GM06990 (cell line): ENCODE data around the gene TNC.

Source experiments
- DNase-seq: peaks from one replicate; pipeline ENCODE4 v3.0.0-alpha.2; 2011; ENCODE audit not compliant: insufficient read length; ENCODE audit errors: extremely low read depth
- H3K27me3 ChIP-seq: replicated peaks from 2 replicates; pipeline ENCODE4 v1.6.0; 2011; ENCODE audit warnings: low read length; ENCODE audit not compliant: control insufficient read depth, insufficient read depth
- H3K36me3 ChIP-seq: 2 replicates; pipeline ENCODE4 v1.5.1; 2011; ENCODE audit warnings: low read length; ENCODE audit not compliant: control insufficient read depth, insufficient read depth
- H3K4me3 ChIP-seq: replicated peaks from 2 replicates; pipeline ENCODE4 v1.5.1; 2011; ENCODE audit warnings: low read depth, mild to moderate bottlenecking, control low read depth, low read length
- TF ChIP-seq, protein P1 (sequence below): IDR thresholded peaks from 2 replicates; pipeline ENCODE4 v1.5.1; 2011; ENCODE audit warnings: low read length, control low read depth, mild to moderate bottlenecking, inconsistent platforms; ENCODE audit not compliant: insufficient read depth, poor library complexity, severe bottlenecking

The TNC gene

DNA sequence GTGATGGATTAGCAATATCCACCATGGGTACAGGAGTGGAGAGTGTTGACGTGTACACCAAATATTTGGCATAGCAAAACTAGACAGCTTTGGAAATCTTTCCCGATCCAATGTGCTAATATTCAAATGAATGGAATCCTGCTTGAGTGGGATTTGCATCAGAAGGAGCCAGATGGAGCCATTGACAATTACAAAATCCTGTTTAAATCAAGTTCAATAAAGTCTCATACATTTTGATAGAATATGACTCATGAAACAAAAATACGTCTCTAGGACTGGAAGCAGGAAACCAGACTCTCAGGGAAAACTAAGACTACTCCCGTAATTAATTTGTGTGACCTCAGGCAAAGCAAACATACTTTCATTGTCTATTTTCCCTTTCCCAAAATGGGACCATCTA, 13.0 kb downstream of the TNC start:
- no peak overlapping the region for H3K4me3 ChIP-seq
- no peaks in the 10 kb centered on the region for H3K27me3 ChIP-seq
- H3K36me3 ChIP-seq = no peaks in the 10 kb centered on the region
- DNase-seq = no peak
- TF ChIP-seq, protein P1, sequence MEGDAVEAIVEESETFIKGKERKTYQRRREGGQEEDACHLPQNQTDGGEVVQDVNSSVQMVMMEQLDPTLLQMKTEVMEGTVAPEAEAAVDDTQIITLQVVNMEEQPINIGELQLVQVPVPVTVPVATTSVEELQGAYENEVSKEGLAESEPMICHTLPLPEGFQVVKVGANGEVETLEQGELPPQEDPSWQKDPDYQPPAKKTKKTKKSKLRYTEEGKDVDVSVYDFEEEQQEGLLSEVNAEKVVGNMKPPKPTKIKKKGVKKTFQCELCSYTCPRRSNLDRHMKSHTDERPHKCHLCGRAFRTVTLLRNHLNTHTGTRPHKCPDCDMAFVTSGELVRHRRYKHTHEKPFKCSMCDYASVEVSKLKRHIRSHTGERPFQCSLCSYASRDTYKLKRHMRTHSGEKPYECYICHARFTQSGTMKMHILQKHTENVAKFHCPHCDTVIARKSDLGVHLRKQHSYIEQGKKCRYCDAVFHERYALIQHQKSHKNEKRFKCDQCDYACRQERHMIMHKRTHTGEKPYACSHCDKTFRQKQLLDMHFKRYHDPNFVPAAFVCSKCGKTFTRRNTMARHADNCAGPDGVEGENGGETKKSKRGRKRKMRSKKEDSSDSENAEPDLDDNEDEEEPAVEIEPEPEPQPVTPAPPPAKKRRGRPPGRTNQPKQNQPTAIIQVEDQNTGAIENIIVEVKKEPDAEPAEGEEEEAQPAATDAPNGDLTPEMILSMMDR = no peak

DNA sequence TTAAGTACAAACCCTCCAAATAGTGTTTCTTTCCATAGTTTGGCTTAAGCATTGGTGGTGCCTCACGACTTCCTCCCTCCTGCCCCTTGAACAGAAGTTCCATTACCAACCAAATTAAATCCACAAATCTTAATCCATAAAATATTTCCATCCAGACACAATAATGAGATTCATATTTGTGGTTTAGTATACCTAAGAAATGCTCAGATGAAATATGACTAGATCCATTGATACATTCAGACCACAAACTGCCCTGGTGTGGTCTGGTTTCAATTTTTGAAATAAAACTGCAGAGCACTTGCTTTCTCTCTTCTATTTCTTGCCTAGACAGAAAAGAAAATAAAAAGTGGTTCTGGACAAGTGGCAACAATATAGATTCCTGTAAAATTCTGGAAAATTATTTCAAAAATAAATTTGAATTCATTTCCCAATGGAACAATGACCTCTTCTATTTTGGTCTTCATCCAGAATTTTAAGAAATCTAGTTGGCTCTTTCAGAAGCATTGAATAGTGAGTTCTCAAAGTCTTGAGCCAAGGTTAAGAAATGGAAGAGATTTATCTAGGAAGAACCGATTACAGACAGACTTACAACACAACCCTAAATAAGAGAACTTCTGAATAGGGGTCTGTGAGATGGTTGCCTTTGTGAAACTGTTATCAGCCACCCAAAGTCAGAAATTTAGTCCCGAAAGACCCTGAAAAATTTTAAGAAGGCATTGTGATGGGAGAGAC, 14.0 kb downstream of the TNC start:
- no peak overlapping the region for H3K4me3 ChIP-seq
- DNase-seq = no peak
- no peaks in the 10 kb centered on the region for H3K36me3 ChIP-seq
- TF ChIP-seq, protein P1 = no peak
- H3K27me3 ChIP-seq = no peaks in the 10 kb centered on the region

DNA sequence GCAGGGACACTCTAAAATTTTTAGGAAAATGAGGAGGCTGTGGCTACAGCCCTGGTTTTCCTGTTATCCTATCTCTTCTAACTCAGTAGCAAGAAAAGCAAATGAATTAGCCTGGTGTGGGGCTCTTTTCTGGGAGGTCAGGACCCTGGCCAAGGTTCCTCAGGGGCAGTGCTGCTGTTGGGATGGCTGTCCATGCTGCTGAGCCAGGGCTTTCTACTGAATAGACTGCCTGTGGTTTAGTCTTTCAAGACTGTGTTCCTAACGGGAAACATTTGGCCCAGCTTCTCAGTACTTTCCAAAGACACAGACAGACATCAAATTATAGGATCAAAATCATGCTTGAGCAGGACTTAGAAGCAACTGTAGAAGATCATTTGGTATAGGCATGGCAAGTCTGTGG, 18.1 kb downstream of the TNC start:
- Histone ChIP-seq H3K36me3 (no peaks in the 10 kb centered on the region), H3K27me3 (no peaks in the 10 kb centered on the region), H3K4me3 (no peak overlapping the region)
- no peak for DNase-seq
- TF ChIP-seq, protein P1 = no peak

DNA sequence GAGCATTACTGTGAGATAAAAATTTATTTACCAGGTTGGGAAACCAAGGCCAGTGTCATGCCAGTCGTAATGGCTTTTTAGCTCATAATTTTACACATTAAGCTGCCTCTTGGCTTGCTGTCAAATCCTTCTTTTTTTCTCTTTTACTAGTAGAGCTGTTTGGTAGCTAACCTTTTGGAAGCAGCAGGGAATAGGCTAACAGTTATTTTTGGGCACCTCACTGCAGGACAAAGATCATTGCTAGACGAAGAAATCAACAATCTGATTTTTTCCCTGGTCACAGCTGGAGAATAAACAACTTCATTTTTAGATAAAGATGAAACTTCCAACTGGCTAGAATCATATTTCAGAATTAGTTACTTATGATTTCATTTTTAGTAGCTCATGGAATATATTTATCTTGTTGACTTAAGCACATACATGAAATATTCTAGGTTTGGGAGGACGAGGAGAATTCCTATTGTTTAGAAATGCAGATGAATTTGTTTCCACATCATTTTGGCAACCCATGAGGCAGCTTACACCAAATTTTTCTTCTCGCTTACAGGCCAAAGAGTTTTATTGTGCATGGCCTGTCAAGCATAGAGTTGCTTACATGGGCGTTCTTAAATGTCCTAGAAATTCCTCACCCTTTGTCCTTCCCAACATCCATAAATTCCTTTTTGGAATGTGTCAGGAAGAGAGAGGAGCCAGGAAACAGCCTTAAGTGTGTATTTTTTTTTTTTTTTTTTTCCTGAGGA, 19.6 kb downstream of the TNC start:
- Histone ChIP-seq H3K4me3 (no peak overlapping the region), H3K36me3 (no peaks in the 10 kb centered on the region), H3K27me3 (no peaks in the 10 kb centered on the region)
- TF ChIP-seq, protein P1 = no peak
- DNase-seq = no peak

DNA sequence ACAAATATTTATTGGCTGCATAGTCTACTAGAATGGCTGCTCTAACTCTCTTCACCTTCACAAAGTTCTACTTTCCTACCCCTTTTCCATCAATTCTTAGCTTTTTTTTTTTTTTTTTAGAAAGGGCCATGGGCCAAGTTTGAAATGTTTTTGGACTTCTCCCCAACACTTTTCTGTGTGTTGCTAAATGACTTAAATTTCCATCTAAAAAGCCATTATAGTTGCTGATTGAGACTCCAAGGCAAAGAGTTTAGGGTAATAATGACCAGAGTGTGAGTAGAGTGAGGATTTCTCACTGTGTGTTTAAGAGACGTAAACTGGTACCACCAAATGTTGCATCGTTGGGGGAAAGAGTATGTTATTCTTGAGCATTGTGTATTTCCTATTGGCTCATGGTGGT, 24.4 kb downstream of the TNC start:
- no peak for DNase-seq
- Histone ChIP-seq H3K27me3 (no peaks in the 10 kb centered on the region), H3K4me3 (no peak overlapping the region), H3K36me3 (no peaks in the 10 kb centered on the region)
- TF ChIP-seq, protein P1 = no peak
